K562 (cell line): Measurements from ENCODE around the gene SPANXN3. TPM values are rescaled to one million over a fixed set of nuclear protein-coding genes. Genes with fewer than 3 reads are reported as not detected.

ENCODE experiments used
- ATAC-seq: fragments of 200-7000 bp; cut with Tn5 transposase; 3 replicates; pipeline ENCODE4 v1.9.1; 2020; ENCODE audit warnings: moderate library complexity
- BruUV-seq: library from RNA; stranded (reverse); fragments of 400-500 nt; replicated peaks from 2 replicates; lab custom pipeline; 2021; lab: Mats Ljungman, UMichigan
- CTCF ChIA-PET: fragments of 300-600 bp; formaldehyde crosslinking; extraction: SDS; loops from one replicate; lab custom pipeline; 2021; ENCODE audit warnings: low intra/inter-chr PET ratio; lab: Yijun Ruan, JAX
- POLR2A ChIA-PET: fragments of 300-600, 350-650 bp; sonication (Branson Sonifier 250); formaldehyde crosslinking; extraction: SDS; loops from one replicate; lab custom pipeline; 2021; ENCODE audit warnings: antibody characterized with exemption, inconsistent platforms; lab: Yijun Ruan, JAX
- DNase-seq, 4 experiments: peaks; one replicate each; pipeline versions ENCODE4 v3.0.0 to v3.0.0-alpha.2; 2011 to 2018; ENCODE audit warnings: low spot score in 3 of 4, mixed read lengths in 3 of 4; ENCODE audit errors: extremely low read depth in 1 of 4
- FAIRE-seq: peaks from 2 replicates; lab custom pipeline; 2011; peaks lifted over from hg19 to GRCh38; lab: Jason Lieb, UNC
- H2AFZ ChIP-seq: 2 replicates; pipeline ENCODE4 v1.6.0; 2011; ENCODE audit warnings: low read depth, low read length, control low read depth, inconsistent platforms
- H3K27ac ChIP-seq: fragments of 200-600 bp; 3 replicates; pipeline ENCODE4 v1.8.0; 2011; ENCODE audit warnings: low read depth, mild to moderate bottlenecking, control low read depth, inconsistent platforms, low read length, moderate library complexity, mixed read lengths; ENCODE audit errors: extremely low read depth
- H3K27me3 ChIP-seq, 2 experiments: fragments of 300-600 bp in 1 of 2; 2 replicates in 1 of 2; 3 replicates in 1 of 2; pipeline versions ENCODE4 v1.6.0 to v1.8.0; 2011; ENCODE audit warnings: inconsistent platforms in 2 of 2, low read length in 2 of 2, mild to moderate bottlenecking in 1 of 2, mixed read lengths in 1 of 2, moderate library complexity in 1 of 2; ENCODE audit not compliant: control insufficient read depth in 2 of 2, insufficient read depth in 2 of 2
- H3K36me3 ChIP-seq: fragments of 300-600 bp; 3 replicates; pipeline ENCODE4 v1.8.0; 2011; ENCODE audit warnings: mild to moderate bottlenecking, low read length, inconsistent platforms; ENCODE audit not compliant: control insufficient read depth, insufficient read depth
- H3K4me1 ChIP-seq, 2 experiments: fragments of 200-600 bp in 1 of 2; replicated peaks in 1 of 2; 2 replicates in 1 of 2; 3 replicates in 1 of 2; pipeline versions ENCODE4 v1.5.1 to v1.8.0; 2011; ENCODE audit warnings: inconsistent platforms in 2 of 2, low read length in 2 of 2, mild to moderate bottlenecking in 1 of 2, mixed read lengths in 1 of 2, moderate library complexity in 1 of 2; ENCODE audit not compliant: control insufficient read depth in 2 of 2, insufficient read depth in 2 of 2
- H3K4me2 ChIP-seq: 2 replicates; pipeline ENCODE4 v1.6.1; 2011; ENCODE audit warnings: low read length, control low read depth, inconsistent platforms, mixed read lengths; ENCODE audit not compliant: insufficient read depth
- H3K4me3 ChIP-seq: fragments of 200-600 bp; sonication (generic), shearing (Covaris generic); 2 replicates; pipeline ENCODE4 v1.5.1; 2016; ENCODE audit warnings: control low read depth, inconsistent platforms
- H3K79me2 ChIP-seq: fragments of 200-600 bp; 3 replicates; pipeline ENCODE4 v1.8.0; 2011; ENCODE audit warnings: low read length, inconsistent platforms; ENCODE audit not compliant: control insufficient read depth, insufficient read depth
- H3K9ac ChIP-seq, 2 experiments: 2 replicates each; pipeline versions ENCODE4 v1.6.0 to v1.6.1; 2011; ENCODE audit warnings: low read depth in 2 of 2, low read length in 2 of 2, control low read depth in 1 of 2, inconsistent platforms in 1 of 2, mild to moderate bottlenecking in 1 of 2, mixed read lengths in 1 of 2; ENCODE audit not compliant: insufficient read depth in 1 of 2
- H3K9me1 ChIP-seq: one replicate; pipeline ENCODE4 v1.6.0; 2011; ENCODE audit warnings: inconsistent platforms, mild to moderate bottlenecking, low read length, moderate library complexity; ENCODE audit not compliant: control insufficient read depth, insufficient read depth
- H3K9me3 ChIP-seq: replicated peaks from 2 replicates; pipeline ENCODE4 v1.5.1; 2011; ENCODE audit warnings: low read depth, low read length, inconsistent platforms; ENCODE audit not compliant: control insufficient read depth, insufficient read depth
- H4K20me1 ChIP-seq: replicated peaks from 2 replicates; pipeline ENCODE4 v1.6.1; 2011; ENCODE audit warnings: low read length, inconsistent platforms, mixed read lengths; ENCODE audit not compliant: control insufficient read depth, insufficient read depth
- CGGBP1 ChIP-seq: fragments of 250-450 bp; sonication (Bioruptor Pico); IDR thresholded peaks from 2 replicates; pipeline ENCODE4 v1.9.0; 2021; ENCODE audit warnings: mild to moderate bottlenecking
- E2F1 ChIP-seq: sonication (generic); formaldehyde crosslinking; IDR thresholded peaks from 2 replicates; pipeline ENCODE4 v1.8.1; 2023; ENCODE audit warnings: mild to moderate bottlenecking, missing genetic modification reagents, moderate library complexity
- MAZ ChIP-seq, 2 experiments: fragments of 450-650 bp in 1 of 2; sonication (generic) in 1 of 2; formaldehyde crosslinking; IDR thresholded peaks in 1 of 2; conservative IDR thresholded peaks in 1 of 2; 2 replicates each; pipeline versions ENCODE4 v1.4.0 to v1.5.0; 2020; ENCODE audit warnings: mild to moderate bottlenecking in 1 of 2, missing genetic modification reagents in 1 of 2
- MXI1 ChIP-seq: IDR thresholded peaks from 2 replicates; pipeline ENCODE4 v1.6.1; 2011; ENCODE audit warnings: low read depth, mild to moderate bottlenecking, improper control_type of control experiment, low read length
- NFE2L1 ChIP-seq: fragments of 450-650 bp; IDR thresholded peaks from 2 replicates; pipeline ENCODE4 v1.6.1; 2016; ENCODE audit warnings: missing genetic modification characterization, low read depth, mild to moderate bottlenecking, missing compliant biosample characterization, moderate library complexity, borderline replicate concordance
- POLR2AphosphoS5 ChIP-seq: IDR thresholded peaks from 2 replicates; pipeline ENCODE4 v1.6.1; 2011; ENCODE audit warnings: mild to moderate bottlenecking, low read depth, low read length, moderate library complexity; ENCODE audit not compliant: control insufficient read depth, insufficient read depth
- SMAD3 ChIP-seq: fragments of 450-650 bp; formaldehyde crosslinking; conservative IDR thresholded peaks from 2 replicates; pipeline ENCODE4 v1.4.0; 2020; ENCODE audit warnings: mild to moderate bottlenecking
- TAF9B ChIP-seq: fragments of 450-650 bp; IDR thresholded peaks from 2 replicates; pipeline ENCODE4 v1.6.1; 2018; ENCODE audit warnings: mild to moderate bottlenecking; ENCODE audit not compliant: partially characterized antibody
- WGBS: fragments of 100-300 bp; shearing (Covaris generic); methylation state at CpG from one replicate; pipeline ENCODE4 v1.1.6; 2016; ENCODE audit warnings: low coverage, mixed read lengths; ENCODE audit not compliant: insufficient coverage; ENCODE audit errors: missing lambda C conversion rate; 5-methylcytosine and 5-hydroxymethylcytosine counted together
- in situ Hi-C: fragments of 300-500 bp; cut with MboI; formaldehyde crosslinking; loops from 4 replicates; pipeline ENCODE4 v1.15.0; 2018; ENCODE audit warnings: inconsistent platforms, mixed read lengths
- intact Hi-C: fragments of 100-400 bp; cut with micrococcal nuclease; formaldehyde crosslinking; loops from 2 replicates; pipeline ENCODE4 v1.14.2; 2022
- polyA plus RNA-seq, 8 experiments: library from polyadenylated mRNA; depleted of rRNA in 4 of 8; stranded (reverse) in 5 of 8; unstranded in 3 of 8; fragments of >200 nt; fragmentation: Nextera tagmentation in 2 of 8; fragmentation: Illumina TruSeq in 1 of 8; extraction: Ambion mirVana in 2 of 8; extraction: Trizol in 1 of 8; gene quantifications; 2 replicates each; pipeline versions ENCODE4 v1.2.1 to v1.2.3, GENCODE V29; 2011 to 2014; ENCODE audit warnings: inconsistent platforms in 1 of 8, missing spikeins in 1 of 8
- total RNA-seq, 7 experiments: library from RNA; depleted of rRNA in 6 of 7; stranded (reverse); fragments of >200 nt in 6 of 7; fragmentation: Illumina TruSeq in 2 of 7; extraction: Trizol in 2 of 7; gene quantifications; 2 replicates each; pipeline versions ENCODE4 v1.2.1 to v1.2.3, GENCODE V29; 2011 to 2021; ENCODE audit warnings: low replicate concordance in 1 of 7

SPANXN3 gene
- total and polyA plus RNA-seq, 9 of the 15 experiments (the other 6 are each of a cell fraction or from before 2014, with no cell fraction given): not detected

GRCh38 chrX:143476751-143477150, 40.5 kb downstream of the SPANXN3 start:
- no peak overlapping the region for H3K27ac ChIP-seq
- DNase-seq (no peak), FAIRE-seq (no peak), ATAC-seq (no peak)
- H3K4me1 ChIP-seq: no peaks in the 10 kb centered on the region
- H3K36me3 ChIP-seq: no peaks in the 10 kb centered on the region
- H3K4me2 ChIP-seq: no peak overlapping the region
- no peaks in the 10 kb centered on the region for H3K27me3 ChIP-seq
- H3K9ac ChIP-seq: no peak overlapping the region
- H4K20me1 ChIP-seq: no peaks in the 10 kb centered on the region
- in situ Hi-C loops (no loop called here), intact Hi-C loops (no loop called here)
- CTCF ChIA-PET: no interaction called here
- H3K9me1 ChIP-seq: no peaks in the 10 kb centered on the region
- H3K9me3 ChIP-seq: no peaks in the 10 kb centered on the region
- no peak overlapping the region for H3K4me3 ChIP-seq
- TF ChIP-seq MXI1 (no peak), MAZ (CRISPR knock-in tag; conservative IDR thresholded peaks at IDR 0.05 in 1 of 2, IDR thresholded peaks at IDR 0.05 in 1 of 2) (no peak), SMAD3 (CRISPR knock-in tag) (no peak), E2F1 (CRISPR knock-in tag) (no peak), CGGBP1 (CRISPR knock-in tag) (no peak), POLR2AphosphoS5 (no peak), NFE2L1 (tag) (no peak), TAF9B (no peak)
- TF ChIP-seq, all 486 proteins: peak for 0
- POLR2A ChIA-PET: no interaction called here
- H2AFZ ChIP-seq: no peak overlapping the region
- BruUV-seq: no TSS peak
- WGBS: 0% methylated on average over 3 of the region's 4 CpGs
- no peaks in the 10 kb centered on the region for H3K79me2 ChIP-seq
